ENCODE results near the gene JPT2.

Gene JPT2

GRCh38 chr16:1657841-1658240 lies 20.2 kb upstream of the JPT2 start:
- no peak for DNase-seq (ENCODE audit: low spot score)
- peaks cover 25% of the 10 kb centered on the region for H3K36me3 Mint-ChIP-seq (ENCODE audit: low read depth)
- H3K27ac Mint-ChIP-seq = no peak overlapping the region
- H3K27me3 Mint-ChIP-seq (ENCODE audit: low read depth) = no peaks in the 10 kb centered on the region
- no peak overlapping the region for H3K4me3 Mint-ChIP-seq
- no peaks in the 10 kb centered on the region for H3K9me3 Mint-ChIP-seq
- H3K4me1 Mint-ChIP-seq (ENCODE audit: low read depth) = no peaks in the 10 kb centered on the region

- Mint-ChIP-seq H3K27ac (no peak overlapping the region), H3K4me3 (no peak overlapping the region), H3K9me3 (no peaks in the 10 kb centered on the region), H3K36me3 (ENCODE audit: low read depth) (peaks cover 35% of the 10 kb centered on the region), H3K4me1 (ENCODE audit: low read depth) (no peaks in the 10 kb centered on the region), H3K27me3 (ENCODE audit: low read depth) (no peaks in the 10 kb centered on the region)
- no peak for DNase-seq (ENCODE audit: low spot score)
These were observed 19.0 kb upstream of the JPT2 start for GRCh38 chr16:1659031-1659430.

GRCh38 chr16:1661826-1662225 lies 16.3 kb upstream of the JPT2 start:
- Mint-ChIP-seq H3K4me3 (no peak overlapping the region), H3K9me3 (no peaks in the 10 kb centered on the region), H3K36me3 (ENCODE audit: low read depth) (peaks cover 27% of the 10 kb centered on the region), H3K27me3 (ENCODE audit: low read depth) (no peaks in the 10 kb centered on the region), H3K27ac (no peak overlapping the region), H3K4me1 (ENCODE audit: low read depth) (no peaks in the 10 kb centered on the region)
- DNase-seq (ENCODE audit: low spot score) = no peak

GRCh38 chr16:1662543-1662942 lies 15.5 kb upstream of the JPT2 start:
- peaks cover 27% of the 10 kb centered on the region for H3K36me3 Mint-ChIP-seq (ENCODE audit: low read depth)

GRCh38 chr16:1665829-1666228 lies 12.2 kb upstream of the JPT2 start:
- H3K9me3 Mint-ChIP-seq = no peaks in the 10 kb centered on the region
- H3K4me1 Mint-ChIP-seq (ENCODE audit: low read depth) = no peaks in the 10 kb centered on the region
- H3K27me3 Mint-ChIP-seq (ENCODE audit: low read depth) = no peaks in the 10 kb centered on the region
- H3K27ac Mint-ChIP-seq = no peak overlapping the region
- H3K36me3 Mint-ChIP-seq (ENCODE audit: low read depth) = peaks cover 43% of the 10 kb centered on the region
- H3K4me3 Mint-ChIP-seq = no peak overlapping the region
- DNase-seq (ENCODE audit: low spot score) = no peak

More at GRCh38 chr16:1662543-1662942, 15.5 kb upstream of the JPT2 start:
- H3K9me3 Mint-ChIP-seq = no peaks in the 10 kb centered on the region
- no peak overlapping the region for H3K27ac Mint-ChIP-seq
- no peaks in the 10 kb centered on the region for H3K27me3 Mint-ChIP-seq (ENCODE audit: low read depth)
- H3K4me1 Mint-ChIP-seq (ENCODE audit: low read depth) = no peaks in the 10 kb centered on the region
- no peak overlapping the region for H3K4me3 Mint-ChIP-seq
- DNase-seq (ENCODE audit: low spot score) = no peak

GRCh38 chr16:1666316-1666715 lies 11.8 kb upstream of the JPT2 start:
- Mint-ChIP-seq H3K27ac (no peak overlapping the region), H3K27me3 (ENCODE audit: low read depth) (no peaks in the 10 kb centered on the region), H3K4me3 (no peak overlapping the region), H3K36me3 (ENCODE audit: low read depth) (peaks cover 48% of the 10 kb centered on the region), H3K9me3 (no peaks in the 10 kb centered on the region), H3K4me1 (ENCODE audit: low read depth) (no peaks in the 10 kb centered on the region)
- no peak for DNase-seq (ENCODE audit: low spot score)

- peaks cover 51% of the 10 kb centered on the region for H3K36me3 Mint-ChIP-seq (ENCODE audit: low read depth)
These were observed 10.8 kb upstream of the JPT2 start for GRCh38 chr16:1667271-1667670.

GRCh38 chr16:1667916-1668315 lies 10.2 kb upstream of the JPT2 start:
- Mint-ChIP-seq H3K36me3 (ENCODE audit: low read depth) (peaks cover 50% of the 10 kb centered on the region), H3K4me3 (no peak overlapping the region), H3K9me3 (no peaks in the 10 kb centered on the region), H3K27ac (no peak overlapping the region), H3K27me3 (ENCODE audit: low read depth) (no peaks in the 10 kb centered on the region), H3K4me1 (ENCODE audit: low read depth) (no peaks in the 10 kb centered on the region)
- DNase-seq (ENCODE audit: low spot score) = no peak

More at GRCh38 chr16:1667271-1667670, 10.8 kb upstream of the JPT2 start:
- DNase-seq (ENCODE audit: low spot score) = no peak
- Mint-ChIP-seq H3K27me3 (ENCODE audit: low read depth) (no peaks in the 10 kb centered on the region), H3K9me3 (no peaks in the 10 kb centered on the region), H3K4me1 (ENCODE audit: low read depth) (no peaks in the 10 kb centered on the region), H3K27ac (no peak overlapping the region), H3K4me3 (no peak overlapping the region)

- H3K27ac Mint-ChIP-seq = no peak overlapping the region
These were observed 9.3 kb upstream of the JPT2 start for GRCh38 chr16:1668612-1669319.

GRCh38 chr16:1669698-1670097 lies 8.4 kb upstream of the JPT2 start:
- DNase-seq (ENCODE audit: low spot score) = no peak
- Mint-ChIP-seq H3K27ac (no peak overlapping the region), H3K36me3 (ENCODE audit: low read depth) (peaks cover 55% of the 10 kb centered on the region), H3K4me1 (ENCODE audit: low read depth) (no peaks in the 10 kb centered on the region), H3K4me3 (no peak overlapping the region), H3K27me3 (ENCODE audit: low read depth) (no peaks in the 10 kb centered on the region), H3K9me3 (no peaks in the 10 kb centered on the region)

More at GRCh38 chr16:1668612-1669319, 9.3 kb upstream of the JPT2 start:
- no peaks in the 10 kb centered on the region for H3K4me1 Mint-ChIP-seq (ENCODE audit: low read depth)
- H3K4me3 Mint-ChIP-seq = no peak overlapping the region
- peaks cover 49% of the 10 kb centered on the region for H3K36me3 Mint-ChIP-seq (ENCODE audit: low read depth)
- DNase-seq (ENCODE audit: low spot score) = no peak
- H3K27me3 Mint-ChIP-seq (ENCODE audit: low read depth) = no peaks in the 10 kb centered on the region
- H3K9me3 Mint-ChIP-seq = no peaks in the 10 kb centered on the region

- H3K36me3 Mint-ChIP-seq (ENCODE audit: low read depth) = peaks cover 53% of the 10 kb centered on the region
- no peak overlapping the region for H3K27ac Mint-ChIP-seq
These were observed 7.7 kb upstream of the JPT2 start for GRCh38 chr16:1670371-1670770.

GRCh38 chr16:1670866-1671265 lies 7.2 kb upstream of the JPT2 start:
- Mint-ChIP-seq H3K27ac (no peak overlapping the region), H3K4me1 (ENCODE audit: low read depth) (no peaks in the 10 kb centered on the region), H3K9me3 (no peaks in the 10 kb centered on the region), H3K27me3 (ENCODE audit: low read depth) (no peaks in the 10 kb centered on the region), H3K36me3 (ENCODE audit: low read depth) (peaks cover 57% of the 10 kb centered on the region), H3K4me3 (no peak overlapping the region)
- no peak for DNase-seq (ENCODE audit: low spot score)

More at GRCh38 chr16:1670371-1670770, 7.7 kb upstream of the JPT2 start:
- no peaks in the 10 kb centered on the region for H3K9me3 Mint-ChIP-seq
- H3K4me1 Mint-ChIP-seq (ENCODE audit: low read depth) = no peaks in the 10 kb centered on the region
- DNase-seq (ENCODE audit: low spot score) = no peak
- H3K4me3 Mint-ChIP-seq = no peak overlapping the region
- H3K27me3 Mint-ChIP-seq (ENCODE audit: low read depth) = no peaks in the 10 kb centered on the region

- no peak overlapping the region for H3K27ac Mint-ChIP-seq
- H3K4me1 Mint-ChIP-seq (ENCODE audit: low read depth) = peaks cover 4% of the 10 kb centered on the region
- no peak overlapping the region for H3K4me3 Mint-ChIP-seq
- H3K36me3 Mint-ChIP-seq (ENCODE audit: low read depth) = peaks cover 56% of the 10 kb centered on the region
- no peaks in the 10 kb centered on the region for H3K27me3 Mint-ChIP-seq (ENCODE audit: low read depth)
- no peak for DNase-seq (ENCODE audit: low spot score)
- no peaks in the 10 kb centered on the region for H3K9me3 Mint-ChIP-seq
These were observed 4.5 kb upstream of the JPT2 start for GRCh38 chr16:1673424-1674151.

GRCh38 chr16:1674306-1674705 lies 3.8 kb upstream of the JPT2 start:
- Mint-ChIP-seq H3K9me3 (no peaks in the 10 kb centered on the region), H3K36me3 (ENCODE audit: low read depth) (peaks cover 52% of the 10 kb centered on the region), H3K4me3 (no peak overlapping the region), H3K27me3 (ENCODE audit: low read depth) (no peaks in the 10 kb centered on the region), H3K27ac (no peak overlapping the region), H3K4me1 (ENCODE audit: low read depth) (peaks cover 9% of the 10 kb centered on the region)
- DNase-seq (ENCODE audit: low spot score) = no peak
